DMS 273 (cell line): Measurements from ENCODE around the gene HOXB3.
A peak's percentile ranks its signal among the peaks of the same experiment; 100 is the strongest.

Experiments
- DNase-seq: peaks from one replicate; lab custom pipeline; 2025; ENCODE audit not compliant: unreplicated experiment; lab: John Stamatoyannopoulos, UW

HOXB3 gene

GRCh38 chr17:48626245-48627117, 36.4 kb upstream of the HOXB3 start, which contains the start of gene HOXB9:
TSS of gene HOXB9 (minus strand) at chr17:48626358. CDS start at chr17:48626269, 89 bp downstream.
- no peak for DNase-seq

GRCh38 chr17:48625495-48626244, 35.6 kb upstream of the HOXB3 start:
- DNase-seq: peak; percentile 34

DNA sequence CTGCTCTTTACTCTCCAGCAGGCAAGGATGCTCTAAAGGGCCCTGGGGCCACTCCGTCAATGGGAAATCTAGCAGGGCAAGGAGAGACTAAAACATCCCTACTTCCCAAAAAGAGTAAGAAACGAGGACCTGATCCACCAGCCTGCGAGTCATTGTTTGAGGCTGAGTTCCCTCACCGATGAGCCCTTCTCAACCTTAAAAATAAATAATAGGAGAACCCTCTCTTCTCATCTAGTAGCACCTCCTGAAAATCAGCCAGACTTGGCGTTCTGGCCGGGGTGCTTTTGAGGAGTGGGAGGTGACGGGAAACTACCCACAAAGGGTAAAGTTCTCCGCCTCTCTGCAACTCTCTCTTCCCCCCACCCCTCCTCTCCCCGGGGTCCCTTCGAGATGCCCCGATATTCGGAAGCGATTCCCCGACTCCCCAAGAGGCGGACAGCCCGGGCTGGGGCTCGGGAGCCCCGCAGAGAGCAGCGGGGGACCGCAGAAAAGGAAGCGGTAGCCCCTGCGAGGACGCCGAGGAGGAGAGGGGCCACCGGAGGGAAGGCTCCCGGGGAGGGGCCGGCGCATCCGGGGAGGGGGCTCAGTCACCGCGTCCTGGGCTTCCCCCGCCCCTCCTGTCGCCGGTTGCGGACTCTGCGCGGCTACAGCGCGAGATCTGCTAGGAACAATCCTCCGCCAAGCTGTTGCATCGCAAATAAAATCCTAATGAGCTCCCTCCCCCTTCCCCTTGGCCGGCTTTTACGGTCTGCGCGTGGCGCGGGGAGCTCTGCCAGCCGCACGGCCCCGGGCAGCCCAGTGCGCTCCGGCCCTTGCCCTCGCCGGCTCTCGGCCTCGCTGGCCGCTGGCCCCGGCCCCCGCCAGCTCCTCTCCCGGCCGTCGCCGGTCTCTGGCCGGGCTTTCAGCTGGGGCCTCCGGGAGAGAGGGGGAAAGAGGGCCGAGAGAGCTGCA, 34.8 kb upstream of the HOXB3 start:
- peak; percentile 48 for DNase-seq

DNA sequence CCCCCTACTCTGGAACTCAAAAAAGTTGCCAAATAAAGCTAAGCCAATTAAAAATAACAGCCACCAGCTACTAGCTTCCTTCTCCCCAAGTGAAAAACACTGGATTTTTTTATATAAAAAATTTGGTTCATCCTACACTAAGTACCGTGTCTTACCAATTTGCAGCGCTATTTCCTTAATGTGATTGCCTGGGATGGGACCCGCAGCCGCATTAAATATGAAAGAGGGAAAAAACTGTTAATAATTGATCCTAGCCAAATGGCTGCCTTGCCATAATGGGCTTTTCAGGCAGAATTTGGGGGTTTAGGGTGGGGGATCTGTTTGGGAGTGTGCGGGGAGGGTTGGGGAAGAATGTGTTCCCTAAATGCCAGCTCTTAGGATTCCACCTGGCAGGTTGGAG, 34.1 kb upstream of the HOXB3 start:
- no peak for DNase-seq

DNA sequence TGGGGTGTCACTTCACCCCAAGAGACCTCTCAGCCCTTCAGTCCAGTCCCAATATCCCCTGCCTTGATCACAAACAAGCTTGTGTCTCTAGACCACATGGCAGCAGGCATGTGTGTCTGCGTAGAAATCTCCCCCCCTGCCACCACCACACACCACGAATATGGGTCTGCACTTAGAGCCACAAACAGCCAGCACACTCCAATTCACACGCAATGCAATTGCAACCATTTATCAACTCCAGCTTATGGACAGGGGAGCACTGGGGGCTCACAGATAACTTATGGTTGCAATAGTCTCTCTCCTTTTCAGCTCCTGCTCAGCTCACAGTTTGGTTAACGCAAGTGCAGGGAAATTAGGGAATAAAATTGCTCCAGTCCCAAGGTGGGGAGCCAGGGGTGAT, 33.5 kb upstream of the HOXB3 start:
- no peak for DNase-seq

GRCh38 chr17:48622857-48623256, 32.8 kb upstream of the HOXB3 start:
- DNase-seq: no peak

DNA sequence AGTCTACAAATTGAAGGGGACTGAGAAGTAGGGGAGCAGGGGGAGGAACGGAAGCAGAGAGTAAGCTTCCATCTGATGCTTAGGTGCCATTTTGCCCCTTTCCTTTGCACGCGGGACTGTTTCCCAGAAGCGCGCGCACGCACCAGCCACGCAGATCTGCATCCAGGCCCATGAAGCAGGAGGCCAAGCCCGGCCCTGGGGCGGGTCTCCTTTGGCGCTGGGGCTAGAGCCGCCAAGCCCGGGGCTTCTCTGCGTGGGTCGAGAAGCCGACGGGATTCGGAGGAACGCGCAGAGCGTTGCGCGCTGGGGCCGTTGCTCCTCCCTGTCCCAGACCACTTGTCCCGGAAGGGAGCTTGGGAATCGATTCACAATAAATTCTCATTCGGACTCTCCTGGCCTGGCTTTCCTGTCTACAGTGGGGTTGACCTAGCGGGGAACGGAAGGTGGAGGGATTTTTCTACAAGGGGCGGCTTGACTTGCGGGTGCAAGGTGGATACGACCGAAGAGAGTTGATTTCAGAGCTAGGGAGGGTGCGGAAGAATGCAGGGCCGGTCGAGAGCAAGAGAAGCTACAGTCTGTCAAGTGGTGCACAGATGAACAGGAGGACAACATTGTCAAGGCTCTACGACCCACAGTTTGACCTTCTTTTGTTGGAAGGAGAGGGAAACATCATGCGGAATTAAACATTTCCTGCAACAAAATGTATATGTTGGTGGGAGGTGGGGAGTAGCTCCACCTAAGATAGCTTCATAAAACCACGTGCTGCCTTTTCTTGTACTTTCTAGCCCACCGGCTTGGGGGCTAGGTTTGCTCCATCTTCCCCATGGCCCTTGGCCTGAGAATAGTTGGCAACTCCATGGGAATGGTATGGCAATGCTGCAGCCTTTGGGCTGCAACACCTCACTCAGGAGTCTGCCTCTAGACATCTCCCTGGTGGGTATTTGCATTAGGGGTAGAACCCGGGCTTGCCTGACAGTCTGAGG, 31.7 kb upstream of the HOXB3 start:
- DNase-seq: no peak

DNA sequence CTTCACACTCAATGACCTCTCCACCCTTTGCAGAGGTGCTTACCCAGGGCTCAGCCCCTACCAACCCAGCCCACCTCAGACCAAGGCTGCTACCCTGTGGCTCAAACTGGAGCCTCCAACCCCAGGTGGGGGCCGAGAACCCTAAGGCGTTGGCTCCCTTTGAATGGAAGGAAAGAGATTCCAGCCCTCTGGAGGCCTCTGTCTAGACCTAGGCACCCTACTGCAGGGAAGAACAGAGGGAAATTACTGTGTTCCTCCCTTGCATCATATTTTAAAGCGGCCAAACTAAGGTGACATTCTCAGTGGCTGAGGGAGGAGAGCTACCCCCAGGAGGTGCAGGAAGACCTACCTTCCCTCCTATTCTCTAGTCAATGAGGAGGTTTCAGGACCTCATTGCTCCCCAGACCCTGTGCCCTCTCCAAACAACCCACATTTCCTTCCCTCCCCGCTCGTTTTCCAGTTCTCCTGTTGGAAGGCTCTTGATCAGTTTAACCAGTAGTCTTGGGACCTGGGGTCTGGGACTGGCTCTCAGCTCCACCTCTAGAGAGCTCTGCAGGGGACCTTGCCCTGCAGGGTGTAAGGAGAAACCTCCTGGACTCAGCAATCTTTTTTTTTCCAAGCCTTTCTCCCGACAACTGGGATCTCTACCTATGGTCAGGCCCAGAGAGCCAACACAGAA, 30.6 kb upstream of the HOXB3 start:
- DNase-seq: no peak

- peak; percentile 29 for DNase-seq
Observed at GRCh38 chr17:48619826-48620449, 29.9 kb upstream of the HOXB3 start.

DNA sequence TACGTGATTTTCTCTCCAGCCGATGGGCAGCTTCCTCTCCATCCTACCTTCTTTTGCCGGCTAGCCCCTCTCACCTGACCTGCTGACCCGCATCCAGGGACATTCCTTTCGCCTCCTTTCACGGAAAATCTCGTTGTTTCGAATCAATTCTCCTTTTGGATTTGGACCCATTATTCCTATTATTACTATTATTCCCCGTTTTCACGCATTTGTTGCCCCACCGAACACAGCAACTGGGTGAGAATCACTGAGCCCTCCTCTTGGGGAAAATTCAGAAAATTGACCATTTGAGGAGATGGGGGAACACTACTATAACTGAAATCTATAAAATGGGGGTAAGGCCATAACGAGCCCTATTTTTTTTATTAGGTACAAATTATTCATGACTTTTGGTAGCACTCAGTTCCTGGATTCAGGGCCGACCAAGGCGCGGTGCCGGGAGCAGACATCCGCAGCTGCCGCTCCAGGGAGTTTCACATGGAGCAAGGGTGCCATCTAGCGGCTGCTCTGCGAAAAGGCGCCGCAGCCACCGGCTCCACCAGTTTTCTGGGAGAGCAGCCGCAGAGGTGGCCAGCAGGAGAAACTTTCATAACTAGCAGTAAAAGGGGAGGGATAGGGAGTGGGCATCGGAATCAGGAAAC, 28.3 kb upstream of the HOXB3 start:
- DNase-seq: peak; percentile 92

GRCh38 chr17:48617471-48618255, 27.6 kb upstream of the HOXB3 start:
- no peak for DNase-seq

DNA sequence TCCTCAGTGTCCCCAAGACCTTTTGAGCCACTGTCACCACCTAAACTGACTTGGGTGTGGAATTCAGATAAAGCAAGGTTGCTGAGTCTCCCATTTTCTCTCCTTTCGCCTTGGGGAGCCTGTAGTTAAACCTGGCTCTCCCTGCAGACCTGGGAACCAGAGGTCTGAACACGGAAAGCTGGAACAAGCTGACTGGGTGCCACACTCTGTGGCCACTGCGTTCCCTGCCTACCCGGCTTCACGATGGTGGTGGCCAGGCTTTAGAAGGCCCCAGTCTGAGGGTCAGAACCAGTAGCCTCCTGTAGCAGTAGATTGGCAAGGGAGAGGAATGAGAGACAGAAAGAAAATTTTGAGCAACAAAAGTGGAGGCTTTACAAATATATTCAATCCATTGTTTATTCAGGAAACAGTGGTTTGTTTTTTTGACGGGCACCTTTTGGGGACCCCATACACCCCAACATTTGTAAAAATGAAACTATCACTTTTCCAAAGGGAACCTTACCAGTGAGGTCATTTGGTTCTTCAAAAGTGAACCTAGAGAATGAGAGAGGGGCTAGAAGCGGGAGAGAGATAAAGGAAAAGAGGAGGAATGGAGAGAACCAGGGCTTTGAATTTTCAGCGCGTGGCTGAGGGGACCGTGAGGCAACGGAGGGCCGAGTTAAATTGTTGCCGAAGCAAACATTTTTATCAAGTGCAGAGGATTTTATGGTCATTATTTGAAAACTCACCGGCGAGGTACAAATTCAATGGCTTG, 26.9 kb upstream of the HOXB3 start:
- DNase-seq: no peak

DNA sequence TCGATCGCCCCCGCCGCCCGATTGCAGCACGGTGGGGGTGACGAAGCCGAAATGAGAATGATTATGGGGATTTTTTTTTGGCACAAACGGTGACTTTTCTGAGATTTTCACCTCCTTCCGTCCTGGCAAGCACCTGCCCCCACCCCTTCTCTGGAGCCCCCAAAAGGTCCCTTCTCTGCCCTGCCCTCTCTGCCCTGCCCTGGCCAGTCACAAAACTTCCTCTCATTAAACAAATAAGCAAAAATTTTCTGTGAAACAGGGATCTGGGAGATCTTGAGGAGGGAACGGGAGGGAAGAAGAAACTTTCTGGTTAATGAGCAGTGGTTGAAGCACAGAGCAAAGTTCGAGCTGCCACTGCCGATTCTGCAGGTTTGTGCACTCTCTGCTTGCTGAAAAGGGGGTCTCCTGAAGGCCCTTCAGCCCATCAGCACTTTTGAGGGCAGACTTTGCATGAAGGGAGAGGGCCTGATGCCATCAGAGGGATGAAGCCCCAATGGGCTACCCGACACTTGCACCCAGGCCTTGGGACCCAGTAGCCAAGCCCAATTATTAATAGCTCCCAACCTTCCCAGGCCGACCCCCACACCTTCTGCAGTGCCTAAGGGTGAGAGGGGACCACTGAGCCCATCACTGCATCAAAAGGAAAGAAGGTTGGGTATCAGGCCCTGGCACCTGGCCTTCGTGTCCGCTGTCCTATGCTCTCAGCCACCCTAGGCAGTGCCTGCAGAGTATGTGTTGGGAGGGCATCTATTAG, 26.1 kb upstream of the HOXB3 start:
- DNase-seq: no peak

DNA sequence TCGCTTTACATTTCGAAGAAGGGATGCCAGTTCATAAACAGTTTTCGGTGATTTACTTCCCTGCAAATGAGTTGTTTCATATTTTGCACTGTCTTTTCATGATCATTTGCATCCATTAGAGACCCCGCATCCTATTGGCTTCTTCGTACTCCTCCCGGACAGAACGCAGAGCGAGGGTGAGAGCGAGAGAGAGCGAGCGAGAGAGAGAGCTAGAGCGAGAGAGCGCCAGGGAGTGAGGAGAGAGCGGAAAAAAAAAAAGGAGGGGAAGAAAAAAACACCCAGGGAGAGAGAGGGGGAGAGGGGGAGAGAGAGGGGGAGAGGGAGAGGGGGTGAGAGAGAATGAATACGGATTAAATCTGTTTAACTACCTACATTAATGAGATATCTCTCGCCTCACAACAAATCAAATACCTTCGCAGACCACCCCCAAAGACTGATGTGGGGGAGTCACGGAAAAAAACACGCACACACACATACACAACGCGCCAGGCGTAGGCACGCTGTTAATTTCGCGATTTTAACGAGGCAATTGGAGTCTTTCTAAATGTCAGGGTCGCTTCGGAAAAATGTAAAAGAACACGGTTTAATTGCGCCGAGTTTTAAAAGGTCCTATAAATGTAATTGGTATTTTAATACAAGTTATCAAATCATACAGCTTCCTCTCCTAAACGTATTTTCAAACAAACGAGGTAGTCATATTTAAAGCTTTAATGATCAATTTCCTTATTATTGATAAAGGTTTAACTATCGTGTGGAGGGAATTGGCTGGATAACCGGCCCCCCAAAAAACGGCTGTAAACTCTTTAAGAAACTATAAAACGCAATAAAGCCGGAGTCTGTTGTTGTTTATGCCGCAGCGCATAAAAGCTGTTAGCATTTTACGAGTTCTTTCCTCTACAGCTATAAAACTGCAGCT, 25.3 kb upstream of the HOXB3 start, which contains the start of gene HOXB8:
Gene HOXB8 (minus strand): TSS at position 246 of the 916 bp plus-strand sequence. CDS start 588 bp downstream, outside the sequence.
- no peak for DNase-seq
